ENCODE data around the gene NGDN. TPM values are rescaled to one million over a fixed set of nuclear protein-coding genes. Genes with fewer than 3 reads are reported as not detected.

Gene NGDN
- total RNA-seq, 6 experiments from 2014 or later: 22.6 to 29.9 (median 24.1) TPM

DNA sequence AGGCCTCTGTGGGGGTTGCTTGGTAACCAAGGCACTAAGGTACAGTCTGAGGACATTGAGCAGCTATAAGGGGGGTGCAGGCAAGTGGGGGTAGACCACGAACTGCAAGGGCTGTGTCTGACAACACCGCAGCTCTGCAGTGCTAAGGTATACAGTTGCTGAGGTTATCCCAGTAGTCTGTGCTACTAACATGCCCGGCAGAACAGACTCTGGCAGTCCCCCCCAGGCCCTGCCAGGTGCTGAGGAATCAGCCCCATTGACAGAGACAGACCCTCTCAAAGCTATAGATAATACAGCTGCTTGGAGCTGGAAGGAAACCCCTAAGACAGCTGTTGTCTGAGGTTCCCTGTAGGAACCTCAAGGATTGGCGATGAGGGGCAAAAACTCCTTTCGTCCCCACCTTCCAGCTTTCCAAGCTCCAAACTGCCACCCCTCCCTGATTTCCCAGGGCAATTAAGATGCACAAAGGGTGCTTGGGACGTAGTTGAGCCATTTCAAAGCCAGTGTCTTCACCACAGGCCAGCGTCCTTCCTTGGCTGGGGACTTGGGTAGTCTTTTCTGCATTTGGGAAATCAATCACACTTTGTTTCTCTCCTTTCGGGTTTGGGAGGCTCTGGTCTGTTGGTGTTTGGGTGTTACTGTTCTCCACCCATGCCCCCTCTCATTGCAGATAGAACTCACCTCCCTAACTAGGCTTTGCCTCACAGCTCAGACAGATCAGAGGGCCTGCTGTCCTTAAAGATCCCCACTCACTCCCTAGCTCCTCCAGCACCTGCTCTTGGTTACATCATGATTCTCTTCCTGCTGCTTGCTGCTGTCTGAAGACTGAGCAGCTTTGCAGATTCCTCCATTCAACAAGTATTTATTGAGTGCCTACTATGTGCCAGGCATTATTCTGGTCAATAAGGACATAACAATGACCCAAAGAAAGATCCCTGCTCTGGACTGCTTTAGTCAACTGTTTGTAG lies 32.1 kb upstream of the NGDN start:
- peaks cover 43% of the 10 kb centered on the region for H3K27me3 Mint-ChIP-seq (ENCODE audit: insufficient read depth)
- no peak overlapping the region for H3K27ac Mint-ChIP-seq
- TF ChIP-seq CTCF (IDR thresholded peaks at IDR 0.05): no peak
- 0 out of 2 replicates have a peak, but pooled peaks cover 4% of the 10 kb centered on the region for H3K4me1 Mint-ChIP-seq (ENCODE audit: low read depth)
- H3K9me3 Mint-ChIP-seq: no peaks in the 10 kb centered on the region
- no peaks in the 10 kb centered on the region for H3K36me3 Mint-ChIP-seq (ENCODE audit: low read depth)
- H3K4me3 Mint-ChIP-seq: no peak overlapping the region
- no peak for DNase-seq

DNA sequence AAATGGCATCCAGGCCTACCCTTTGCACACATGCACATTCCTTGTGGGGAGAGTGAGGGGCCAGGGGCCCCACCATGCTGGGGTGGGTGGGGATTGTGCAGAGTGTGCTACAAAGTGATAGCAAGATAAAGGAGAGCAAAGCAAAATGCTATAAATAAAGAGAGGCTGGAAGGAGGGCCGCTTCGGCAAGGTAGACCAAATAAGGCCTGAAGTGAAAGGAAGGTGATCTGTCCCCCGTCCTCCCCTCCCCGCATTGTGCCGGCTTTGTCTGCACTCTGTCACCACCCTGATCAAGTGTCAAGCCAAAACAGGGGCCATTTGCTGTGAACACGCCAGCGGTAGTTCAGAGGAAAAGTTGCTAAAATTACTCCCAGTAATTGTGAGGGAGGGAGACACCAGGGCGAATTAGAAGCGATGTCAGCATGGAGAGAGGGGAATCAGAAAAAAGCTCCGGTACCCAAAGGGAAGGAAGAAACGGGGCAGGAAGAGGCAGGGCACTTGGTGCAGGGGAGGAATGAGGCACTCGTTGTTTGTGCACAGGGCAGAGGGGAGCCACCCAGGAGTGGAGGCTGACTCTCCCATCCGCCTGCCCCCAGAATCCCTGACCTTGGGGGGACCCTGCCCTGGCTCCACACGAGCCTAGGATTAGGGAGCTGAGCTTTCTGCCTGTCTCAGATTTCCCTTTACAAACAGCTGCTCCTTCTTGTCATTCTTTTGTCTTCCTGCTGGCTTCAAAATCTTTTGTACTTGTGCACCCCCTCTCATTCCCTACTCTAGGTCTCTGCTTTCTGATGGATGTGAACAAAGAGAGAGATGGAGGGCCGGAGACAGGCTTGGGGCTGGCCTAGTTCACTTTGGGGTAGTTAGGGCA lies 31.2 kb upstream of the NGDN start:
- H3K36me3 Mint-ChIP-seq (ENCODE audit: low read depth): no peaks in the 10 kb centered on the region
- H3K4me3 Mint-ChIP-seq: no peak overlapping the region
- H3K9me3 Mint-ChIP-seq: no peaks in the 10 kb centered on the region
- TF ChIP-seq CTCF (IDR thresholded peaks at IDR 0.05): no peak
- H3K27ac Mint-ChIP-seq: no peak overlapping the region
- peaks cover 44% of the 10 kb centered on the region for H3K27me3 Mint-ChIP-seq (ENCODE audit: insufficient read depth)
- DNase-seq: no peak
- 0 out of 2 replicates have a peak, but pooled peaks cover 4% of the 10 kb centered on the region for H3K4me1 Mint-ChIP-seq (ENCODE audit: low read depth)

- no peak for TF ChIP-seq CTCF (IDR thresholded peaks at IDR 0.05)
- no peak for DNase-seq
- Mint-ChIP-seq H3K4me1 (ENCODE audit: low read depth) (0 out of 2 replicates have a peak, but pooled peaks cover 4% of the 10 kb centered on the region), H3K4me3 (no peak overlapping the region), H3K27ac (no peak overlapping the region), H3K27me3 (ENCODE audit: insufficient read depth) (peaks cover 42% of the 10 kb centered on the region), H3K36me3 (ENCODE audit: low read depth) (no peaks in the 10 kb centered on the region), H3K9me3 (no peaks in the 10 kb centered on the region)
These were observed 30.2 kb upstream of the NGDN start for GRCh38 chr14:23439107-23439835.

- TF ChIP-seq CTCF (IDR thresholded peaks at IDR 0.05): no peak
- Mint-ChIP-seq H3K4me1 (ENCODE audit: low read depth) (0 out of 2 replicates have a peak, but pooled peaks cover 4% of the 10 kb centered on the region), H3K27me3 (ENCODE audit: insufficient read depth) (peaks cover 45% of the 10 kb centered on the region), H3K36me3 (ENCODE audit: low read depth) (no peaks in the 10 kb centered on the region), H3K27ac (no peak overlapping the region), H3K9me3 (no peaks in the 10 kb centered on the region), H3K4me3 (no peak overlapping the region)
- DNase-seq: no peak
These were observed 28.4 kb upstream of the NGDN start for GRCh38 chr14:23441076-23441475.
